Esophagus squamous epithelium (tissue), 5 donors: ENCODE data around the gene LBX2. TPM values are rescaled to one million over a fixed set of nuclear protein-coding genes. Genes with fewer than 3 reads are reported as not detected.

Source experiments
- DNase-seq: peaks from one replicate; lab custom pipeline; 2025; lab: John Stamatoyannopoulos, UW
- H3K27ac ChIP-seq, 4 donors: fragments of 200-600 bp; sonication (generic); one replicate each; pipeline ENCODE4 v1.5.1; 2016 to 2019; ENCODE audit warnings: mild to moderate bottlenecking in 1 of 4
- H3K27me3 ChIP-seq, 4 donors: fragments of 200-600 bp; sonication (generic); 1 replicate in 3 of 4; 2 replicates in 1 of 4; pipeline versions ENCODE4 v1.5.1 to v1.6.0; 2017 to 2021; ENCODE audit warnings: antibody characterized with exemption in 1 of 4
- H3K36me3 ChIP-seq, 3 donors: fragments of 200-600 bp; sonication (generic); one replicate each; pipeline ENCODE4 v1.5.1; 2016 to 2019
- H3K4me1 ChIP-seq, 3 donors: fragments of 200-600 bp; sonication (generic); one replicate each; pipeline ENCODE4 v1.5.1; 2017 to 2019
- H3K4me3 ChIP-seq, 4 donors: fragments of 200-600 bp; sonication (generic); 1 replicate in 3 of 4; 2 replicates in 1 of 4; pipeline ENCODE4 v1.5.1; 2016 to 2019; ENCODE audit warnings: mild to moderate bottlenecking in 2 of 4, moderate library complexity in 1 of 4
- H3K9me3 ChIP-seq, 3 donors: fragments of 200-600 bp; sonication (generic); one replicate each; pipeline ENCODE4 v1.5.1; 2016 to 2019
- POLR2A ChIP-seq, 4 donors: fragments of 450-650 bp; IDR thresholded peaks; one replicate each; pipeline ENCODE4 v1.6.1; 2017; ENCODE audit warnings: antibody characterized with exemption in 4 of 4, mild to moderate bottlenecking in 4 of 4, moderate library complexity in 3 of 4
- whole genome bisulfite sequencing, 2 donors: methylation state at CpG; one replicate each; pipeline ENCODE4 v1.1.5; 2018; 5-methylcytosine and 5-hydroxymethylcytosine counted together
- intact Hi-C: fragments of 100-400 bp; cut with DNase I; formaldehyde crosslinking; loops from one replicate; pipeline ENCODE4 v1.15.0; 2022
- total RNA-seq, 4 donors: library from RNA; depleted of rRNA; stranded (reverse); fragments of >200 nt; gene quantifications; one replicate each; pipeline ENCODE4 v1.1.0, GENCODE V29; 2016
- TF ChIP-seq, protein P1 (sequence below), 6 experiments: fragments of 450-650 bp in 4 of 6; fragments of 200-600 bp in 2 of 6; sonication (generic) in 2 of 6; IDR thresholded peaks; one replicate each; pipeline ENCODE4 v1.5.1; 2016 to 2019; ENCODE audit warnings: antibody characterized with exemption in 6 of 6, mild to moderate bottlenecking in 4 of 6, moderate library complexity in 4 of 6
- donor health status: DM: yes; HTN: yes; CAD: no.

LBX2 gene
- total RNA-seq, 4 donors from 2014 or later, result 0.38 to 0.57 TPM; not detected in 2

DNA sequence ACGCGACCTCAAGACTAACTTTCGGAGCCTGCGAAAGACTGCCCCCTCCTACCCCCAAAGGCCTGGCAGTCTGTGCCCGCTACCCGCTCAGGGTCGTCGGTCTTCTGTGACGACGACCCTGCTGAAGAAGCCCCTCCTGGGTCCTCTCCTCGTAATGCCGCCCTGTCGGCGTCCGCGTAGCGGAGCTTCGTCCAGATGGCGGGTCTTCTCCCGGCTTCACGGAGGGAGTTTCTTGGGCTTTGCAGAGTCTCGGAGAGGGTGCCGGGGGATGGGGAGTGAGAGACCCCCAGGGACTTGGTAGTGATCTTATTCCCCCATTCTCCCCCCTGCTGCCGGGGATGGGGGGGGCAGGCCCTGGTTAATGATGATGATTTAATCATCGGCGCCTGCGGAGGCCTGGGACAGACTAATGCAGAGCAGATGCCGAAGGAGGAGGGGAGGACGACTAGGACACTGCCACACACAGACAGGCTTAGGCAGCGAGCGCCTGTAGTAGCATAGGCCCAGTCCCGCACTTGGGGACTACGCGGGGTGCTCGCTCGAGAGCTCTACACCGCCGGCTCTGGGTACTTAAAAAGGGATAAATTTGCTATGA lies 8.6 kb upstream of the LBX2 start:
- Histone ChIP-seq H3K27me3 (peaks cover 5 to 56% (median 14%) of the 10 kb centered on the region in 4 donors), H3K27ac (peak overlapping the region; percentile 96 to 99 (median 97)), H3K9me3 (no peaks in the 10 kb centered on the region), H3K36me3 (peaks cover 0 to 23% (median 9%) of the 10 kb centered on the region in 3 donors), H3K4me1 (peaks cover 26 to 50% (median 28%) of the 10 kb centered on the region in 3 donors), H3K4me3 (peak overlapping the region; percentile 56 to 86 (median 72))
- DNase-seq, result no peak
- TF ChIP-seq, protein P1, sequence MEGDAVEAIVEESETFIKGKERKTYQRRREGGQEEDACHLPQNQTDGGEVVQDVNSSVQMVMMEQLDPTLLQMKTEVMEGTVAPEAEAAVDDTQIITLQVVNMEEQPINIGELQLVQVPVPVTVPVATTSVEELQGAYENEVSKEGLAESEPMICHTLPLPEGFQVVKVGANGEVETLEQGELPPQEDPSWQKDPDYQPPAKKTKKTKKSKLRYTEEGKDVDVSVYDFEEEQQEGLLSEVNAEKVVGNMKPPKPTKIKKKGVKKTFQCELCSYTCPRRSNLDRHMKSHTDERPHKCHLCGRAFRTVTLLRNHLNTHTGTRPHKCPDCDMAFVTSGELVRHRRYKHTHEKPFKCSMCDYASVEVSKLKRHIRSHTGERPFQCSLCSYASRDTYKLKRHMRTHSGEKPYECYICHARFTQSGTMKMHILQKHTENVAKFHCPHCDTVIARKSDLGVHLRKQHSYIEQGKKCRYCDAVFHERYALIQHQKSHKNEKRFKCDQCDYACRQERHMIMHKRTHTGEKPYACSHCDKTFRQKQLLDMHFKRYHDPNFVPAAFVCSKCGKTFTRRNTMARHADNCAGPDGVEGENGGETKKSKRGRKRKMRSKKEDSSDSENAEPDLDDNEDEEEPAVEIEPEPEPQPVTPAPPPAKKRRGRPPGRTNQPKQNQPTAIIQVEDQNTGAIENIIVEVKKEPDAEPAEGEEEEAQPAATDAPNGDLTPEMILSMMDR (IDR thresholded peaks at IDR 0.05), result no peak
- TF ChIP-seq POLR2A (IDR thresholded peaks at IDR 0.05), result no peak
- WGBS, 2 donors, result 15 to 38% methylated on average over 9 to 20 of the region's 38 CpGs
- intact Hi-C loops, result no loop called here

DNA sequence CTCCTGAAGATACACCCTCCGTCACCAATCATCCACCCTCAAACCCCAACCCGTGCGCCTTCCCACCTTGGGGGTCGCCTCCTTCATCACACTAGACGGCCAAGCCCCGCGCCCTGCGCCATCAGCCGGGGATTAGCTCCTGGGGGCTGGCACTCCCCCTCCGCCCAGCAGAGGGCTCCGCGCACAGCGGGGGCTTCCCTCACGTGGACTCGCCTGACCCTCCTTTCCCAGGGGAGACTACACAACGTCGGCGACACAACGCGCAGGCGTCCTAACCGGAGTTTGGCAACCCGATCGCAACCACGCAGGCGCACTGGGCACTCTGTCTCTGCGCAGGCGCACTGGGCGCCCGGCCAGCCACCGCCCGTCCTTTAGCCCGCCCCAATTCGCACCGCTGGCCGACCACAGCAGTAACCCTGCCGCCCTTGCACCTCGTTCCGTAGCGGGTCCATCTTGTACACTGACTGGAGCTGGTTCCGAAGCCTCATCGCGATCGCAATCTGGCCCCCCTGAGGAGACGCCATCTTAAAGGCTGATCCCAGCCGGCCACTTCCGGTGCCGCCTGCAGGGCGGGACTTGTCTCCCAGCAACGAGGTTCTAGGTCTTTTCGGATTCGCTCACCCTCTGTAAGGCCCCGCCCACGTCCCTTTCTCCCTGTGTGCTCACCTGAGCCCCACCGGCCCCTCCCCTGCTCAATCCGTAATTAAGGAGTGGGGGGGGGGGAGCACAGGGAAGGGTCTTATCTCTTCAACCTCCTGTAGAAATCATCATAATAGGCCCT lies 7.9 kb upstream of the LBX2 start, which contains the start of gene PCGF1:
PCGF1 (minus strand) TSS at position 551 of the 781 bp plus-strand sequence; CDS start at position 524, 27 bp downstream.
- TF ChIP-seq POLR2A (IDR thresholded peaks at IDR 0.05), result peak in 3 of 4 donors; percentile 25 to 55 (median 30)
- TF ChIP-seq, protein P1 (IDR thresholded peaks at IDR 0.05), result peak in 5 of 6 experiments; percentile 8 to 38 (median 20)
- intact Hi-C loops, result no loop called here
- Histone ChIP-seq H3K4me1 (peaks cover 26 to 56% (median 33%) of the 10 kb centered on the region in 3 donors), H3K27me3 (peaks cover 0 to 56% (median 9%) of the 10 kb centered on the region in 4 donors), H3K27ac (peak within 1 kb of the TSS; percentile 96 to 99 (median 97)), H3K36me3 (peaks cover 0 to 23% (median 9%) of the 10 kb centered on the region in 3 donors), H3K4me3 (peak within 1 kb of the TSS; percentile 56 to 86 (median 72)), H3K9me3 (no peaks in the 10 kb centered on the region)
- whole genome bisulfite sequencing, 2 donors, result 1% methylated on average over 32 to 37 of the region's 56 CpGs
- DNase-seq, result peak; percentile 89

DNA sequence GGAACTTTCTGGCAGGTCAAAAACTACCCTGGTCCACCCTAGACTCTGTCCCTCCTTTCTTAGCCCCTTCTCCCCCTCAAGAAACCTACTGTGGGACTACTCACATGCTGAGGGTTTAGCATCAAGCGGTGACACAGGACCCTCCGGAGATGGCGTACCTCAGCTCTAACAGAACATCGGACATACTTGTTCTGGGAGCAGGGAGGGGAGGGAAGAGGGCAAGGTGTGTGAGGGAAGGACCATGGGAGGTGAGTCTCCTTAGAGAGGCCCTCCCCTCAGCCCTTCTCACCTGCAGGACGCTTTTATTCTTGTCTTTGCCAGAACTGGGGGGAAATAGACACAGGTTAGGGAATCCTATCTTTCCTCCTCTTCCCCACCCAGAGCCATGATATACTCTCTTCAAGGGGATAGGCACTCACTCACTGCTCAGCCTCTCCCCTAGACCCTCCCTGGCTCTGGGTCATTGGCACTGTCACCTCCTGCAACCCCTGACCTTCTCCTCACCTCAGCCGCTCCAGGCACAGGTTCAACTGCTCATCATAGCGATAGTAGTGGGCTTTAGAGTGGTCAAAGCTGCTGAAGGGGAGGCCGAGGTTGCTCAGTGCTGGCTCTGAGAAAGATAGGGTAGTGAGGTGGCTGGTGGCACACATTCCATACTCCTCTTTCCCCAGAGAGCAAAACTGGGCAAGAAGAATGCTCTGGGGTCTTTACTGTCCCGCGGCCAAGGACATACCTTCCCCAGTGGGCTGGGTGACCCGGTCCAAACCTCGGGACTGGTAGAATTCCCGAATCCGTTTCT lies 6.2 kb upstream of the LBX2 start:
- Histone ChIP-seq H3K36me3 (peaks cover 0 to 23% (median 9%) of the 10 kb centered on the region in 3 donors), H3K27me3 (peaks cover 0 to 56% (median 0%) of the 10 kb centered on the region in 4 donors), H3K9me3 (no peaks in the 10 kb centered on the region), H3K4me3 (peak overlapping the region in 2 of 4 donors; percentile 69 to 86), H3K4me1 (peaks cover 32 to 61% (median 37%) of the 10 kb centered on the region in 3 donors), H3K27ac (no peak overlapping the region)
- 90 to 92% methylated on average over 12 to 13 of the region's 14 CpGs for WGBS, 2 donors
- TF ChIP-seq, protein P1 (IDR thresholded peaks at IDR 0.05), result no peak
- TF ChIP-seq POLR2A (IDR thresholded peaks at IDR 0.05), result no peak
- no peak for DNase-seq
- intact Hi-C loops, result no loop called here

DNA sequence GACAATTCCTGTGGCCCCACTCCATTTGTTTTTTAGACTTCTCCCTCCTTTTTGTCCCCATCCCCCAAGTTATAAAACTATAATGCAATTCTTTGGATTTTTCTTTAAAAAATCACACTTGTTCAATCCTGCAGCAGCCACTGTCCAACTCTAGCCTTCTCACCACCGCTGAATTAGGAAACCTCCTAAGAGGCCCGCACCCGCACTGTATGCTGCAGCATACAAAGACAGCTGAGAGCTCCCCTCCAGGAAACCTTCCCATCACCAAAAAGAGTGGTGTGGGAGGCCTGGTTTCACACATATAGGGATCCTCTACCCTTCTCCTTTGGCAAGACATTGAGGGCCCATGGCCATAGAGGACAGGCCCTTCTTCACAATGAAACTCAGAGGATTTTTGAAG lies 5.2 kb upstream of the LBX2 start:
- Histone ChIP-seq H3K4me1 (peaks cover 33 to 66% (median 39%) of the 10 kb centered on the region in 3 donors), H3K27ac (no peak overlapping the region), H3K9me3 (no peaks in the 10 kb centered on the region), H3K36me3 (peaks cover 0 to 23% (median 9%) of the 10 kb centered on the region in 3 donors), H3K4me3 (no peak overlapping the region), H3K27me3 (peaks cover 2 to 56% (median 4%) of the 10 kb centered on the region in 4 donors)
- TF ChIP-seq, protein P1 (IDR thresholded peaks at IDR 0.05), result no peak
- no peak for TF ChIP-seq POLR2A (IDR thresholded peaks at IDR 0.05)
- intact Hi-C loops, result no loop called here
- DNase-seq, result no peak
- 90% methylated on average over 2 to 3 of the region's 3 CpGs for WGBS, 2 donors
